MM.1S (cell line): ENCODE measurements around the gene PARD3.

ENCODE experiments used
- DNase-seq: peaks from one replicate; pipeline ENCODE4 v3.0.0-alpha.2; 2015
- H2AFZ ChIP-seq: fragments of 300-600 bp; sonication (generic); 2 replicates; pipeline ENCODE4 v1.6.0; 2016; ENCODE audit warnings: antibody characterized with exemption, low read length
- H3F3A ChIP-seq: fragments of 300-600 bp; sonication (generic); 2 replicates; pipeline ENCODE4 v1.6.1; 2016; ENCODE audit warnings: mild to moderate bottlenecking, antibody characterized with exemption, low read length, moderate library complexity, mixed read lengths; ENCODE audit not compliant: insufficient read depth
- H3K27ac ChIP-seq: fragments of 300-600 bp; sonication (generic); 2 replicates; pipeline ENCODE4 v1.5.1; 2016; ENCODE audit warnings: mild to moderate bottlenecking, low read length
- H3K27me3 ChIP-seq: fragments of 300-600 bp; sonication (generic); replicated peaks from 2 replicates; pipeline ENCODE4 v1.6.0; 2016; ENCODE audit warnings: low read length; ENCODE audit not compliant: insufficient read depth
- H3K36me3 ChIP-seq: fragments of 300-600 bp; sonication (generic); replicated peaks from 2 replicates; pipeline ENCODE4 v1.6.1; 2016; ENCODE audit warnings: mild to moderate bottlenecking, low read length, mixed read lengths; ENCODE audit not compliant: insufficient read depth
- H3K4me1 ChIP-seq: fragments of 300-600 bp; sonication (generic); 2 replicates; pipeline ENCODE4 v1.6.1; 2016; ENCODE audit warnings: low read length, mixed read lengths
- H3K4me2 ChIP-seq: fragments of 300-600 bp; sonication (generic); 2 replicates; pipeline ENCODE4 v1.6.0; 2016; ENCODE audit warnings: low read depth, low read length
- H3K4me3 ChIP-seq: fragments of 300-600 bp; sonication (generic); 2 replicates; pipeline ENCODE4 v1.5.1; 2016; ENCODE audit warnings: low read length, mixed read lengths
- H3K79me2 ChIP-seq: fragments of 300-600 bp; sonication (generic); 2 replicates; pipeline ENCODE4 v1.6.1; 2016; ENCODE audit warnings: mixed run types, low read length, mixed read lengths
- H3K9ac ChIP-seq: fragments of 300-600 bp; sonication (generic); 2 replicates; pipeline ENCODE4 v1.6.1; 2016; ENCODE audit warnings: low read length, mixed read lengths
- H3K9me2 ChIP-seq: fragments of 300-600 bp; sonication (generic); replicated peaks from 2 replicates; pipeline ENCODE4 v1.6.1; 2016; ENCODE audit warnings: mild to moderate bottlenecking, low read length, mixed read lengths; ENCODE audit not compliant: insufficient read depth
- H3K9me3 ChIP-seq: fragments of 300-600 bp; sonication (generic); replicated peaks from 2 replicates; pipeline ENCODE4 v1.6.1; 2016; ENCODE audit warnings: mild to moderate bottlenecking, low read length, mixed read lengths; ENCODE audit not compliant: insufficient read depth
- H4K20me1 ChIP-seq: fragments of 300-600 bp; sonication (generic); 2 replicates; pipeline ENCODE4 v1.6.1; 2016; ENCODE audit warnings: mild to moderate bottlenecking, low read length, moderate library complexity, mixed read lengths; ENCODE audit not compliant: insufficient read depth
- EZH2 ChIP-seq: fragments of 300-600 bp; sonication (generic); optimal IDR thresholded peaks from 2 replicates; pipeline ENCODE3; 2017; ENCODE audit warnings: low read depth, mild to moderate bottlenecking, antibody characterized with exemption, low read length, mixed read lengths
- EZH2phosphoT487 ChIP-seq: fragments of 300-600 bp; sonication (generic); IDR thresholded peaks from 2 replicates; pipeline ENCODE4 v1.6.1; 2018; ENCODE audit warnings: antibody characterized with exemption, low read length
- TF ChIP-seq, protein P1 (sequence below): fragments of 300-600 bp; sonication (generic); IDR thresholded peaks from 2 replicates; pipeline ENCODE4 v1.5.1; 2016; ENCODE audit warnings: antibody characterized with exemption, low read length, mixed read lengths

Gene PARD3

DNA sequence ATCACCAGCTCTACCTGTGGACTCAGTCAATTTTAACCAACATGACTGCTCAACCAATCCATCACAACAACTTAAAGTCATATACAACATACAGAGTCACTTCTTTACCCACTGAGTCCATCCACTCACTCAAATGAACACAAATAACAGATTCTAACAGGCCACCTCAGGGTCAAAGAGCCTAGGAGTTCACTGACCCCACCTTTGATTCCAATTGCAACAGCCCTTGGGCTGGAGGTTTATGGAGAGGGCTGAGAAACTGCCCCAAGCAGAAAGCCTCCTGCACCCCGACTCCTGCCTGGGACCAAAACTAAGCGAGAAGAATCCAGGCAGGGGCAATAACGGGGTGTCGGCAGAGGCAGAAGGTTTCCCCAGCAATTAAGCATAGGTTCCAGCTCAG is 263.8 kb downstream of the PARD3 start:
- H3K9me3 ChIP-seq, result no peaks in the 10 kb centered on the region
- DNase-seq, result no peak
- H3K79me2 ChIP-seq, result peaks cover 51% of the 10 kb centered on the region
- no peak overlapping the region for H3K9ac ChIP-seq
- H3K4me1 ChIP-seq, result no peaks in the 10 kb centered on the region
- no peak overlapping the region for H2AFZ ChIP-seq
- no peak overlapping the region for H3K27ac ChIP-seq
- H3K36me3 ChIP-seq, result no peaks in the 10 kb centered on the region
- H3K27me3 ChIP-seq, result no peaks in the 10 kb centered on the region
- H3K4me2 ChIP-seq, result no peak overlapping the region
- H3K4me3 ChIP-seq, result no peak overlapping the region
- H3K9me2 ChIP-seq, result no peaks in the 10 kb centered on the region
- H3F3A ChIP-seq, result no peaks in the 10 kb centered on the region
- TF ChIP-seq, protein P1, sequence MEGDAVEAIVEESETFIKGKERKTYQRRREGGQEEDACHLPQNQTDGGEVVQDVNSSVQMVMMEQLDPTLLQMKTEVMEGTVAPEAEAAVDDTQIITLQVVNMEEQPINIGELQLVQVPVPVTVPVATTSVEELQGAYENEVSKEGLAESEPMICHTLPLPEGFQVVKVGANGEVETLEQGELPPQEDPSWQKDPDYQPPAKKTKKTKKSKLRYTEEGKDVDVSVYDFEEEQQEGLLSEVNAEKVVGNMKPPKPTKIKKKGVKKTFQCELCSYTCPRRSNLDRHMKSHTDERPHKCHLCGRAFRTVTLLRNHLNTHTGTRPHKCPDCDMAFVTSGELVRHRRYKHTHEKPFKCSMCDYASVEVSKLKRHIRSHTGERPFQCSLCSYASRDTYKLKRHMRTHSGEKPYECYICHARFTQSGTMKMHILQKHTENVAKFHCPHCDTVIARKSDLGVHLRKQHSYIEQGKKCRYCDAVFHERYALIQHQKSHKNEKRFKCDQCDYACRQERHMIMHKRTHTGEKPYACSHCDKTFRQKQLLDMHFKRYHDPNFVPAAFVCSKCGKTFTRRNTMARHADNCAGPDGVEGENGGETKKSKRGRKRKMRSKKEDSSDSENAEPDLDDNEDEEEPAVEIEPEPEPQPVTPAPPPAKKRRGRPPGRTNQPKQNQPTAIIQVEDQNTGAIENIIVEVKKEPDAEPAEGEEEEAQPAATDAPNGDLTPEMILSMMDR, result no peak
- TF ChIP-seq EZH2, result no peak
- no peak for TF ChIP-seq EZH2phosphoT487
- H4K20me1 ChIP-seq, result no peaks in the 10 kb centered on the region

DNA sequence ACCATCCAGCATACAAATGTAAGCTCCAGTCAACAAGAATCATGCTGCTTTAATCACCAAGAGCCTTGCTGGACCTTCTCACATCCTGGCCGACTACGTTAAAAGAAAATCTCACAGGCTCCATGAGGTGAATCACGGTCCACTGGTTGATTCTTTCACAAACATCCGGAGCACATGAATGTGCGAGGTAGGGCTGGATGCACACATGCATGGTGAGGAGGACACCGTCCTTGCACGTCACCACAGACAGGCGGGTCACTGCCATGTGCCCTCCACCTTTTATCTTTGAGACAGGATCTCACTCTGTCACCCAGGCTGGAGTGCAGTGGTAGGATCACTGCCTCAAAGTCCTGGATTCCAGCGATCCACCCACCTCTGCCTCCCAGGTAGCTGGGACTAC is 265.1 kb downstream of the PARD3 start:
- Histone ChIP-seq H3K27ac (no peak overlapping the region), H2AFZ (no peak overlapping the region), H3F3A (no peaks in the 10 kb centered on the region), H3K4me3 (no peak overlapping the region), H3K9me2 (no peaks in the 10 kb centered on the region), H3K4me2 (no peak overlapping the region), H3K27me3 (no peaks in the 10 kb centered on the region), H3K4me1 (no peaks in the 10 kb centered on the region), H3K9me3 (no peaks in the 10 kb centered on the region), H3K36me3 (no peaks in the 10 kb centered on the region), H4K20me1 (no peaks in the 10 kb centered on the region), H3K9ac (no peak overlapping the region), H3K79me2 (peaks cover 50% of the 10 kb centered on the region)
- TF ChIP-seq, protein P1, result no peak
- TF ChIP-seq EZH2phosphoT487, result no peak
- no peak for TF ChIP-seq EZH2
- DNase-seq, result no peak

DNA sequence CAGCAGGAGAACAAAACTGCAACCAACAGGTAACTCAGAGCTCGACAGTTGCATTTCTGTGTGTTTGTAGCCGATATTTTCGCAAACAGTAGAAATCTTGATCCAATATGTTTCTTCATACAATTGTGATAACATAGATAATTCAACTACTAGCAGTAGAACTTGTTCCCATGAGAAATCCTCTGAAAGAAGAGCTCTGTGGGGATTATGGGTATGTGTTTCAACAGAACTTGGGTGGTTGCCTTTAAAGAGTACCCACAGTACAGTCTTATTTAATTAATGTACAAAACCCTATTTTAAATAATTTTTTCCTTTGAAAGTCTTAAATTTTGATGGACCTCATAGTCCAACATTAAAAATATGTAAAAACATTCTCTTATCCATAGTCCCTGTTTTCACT is 266.1 kb downstream of the PARD3 start:
- H3K9me2 ChIP-seq, result no peaks in the 10 kb centered on the region
- H3F3A ChIP-seq, result no peaks in the 10 kb centered on the region
- H3K4me2 ChIP-seq, result no peak overlapping the region
- H3K27me3 ChIP-seq, result no peaks in the 10 kb centered on the region
- no peak overlapping the region for H3K27ac ChIP-seq
- H3K36me3 ChIP-seq, result no peaks in the 10 kb centered on the region
- no peak for TF ChIP-seq EZH2
- TF ChIP-seq, protein P1, result no peak
- no peak for TF ChIP-seq EZH2phosphoT487
- H3K9ac ChIP-seq, result no peak overlapping the region
- no peak overlapping the region for H2AFZ ChIP-seq
- DNase-seq, result no peak
- no peak overlapping the region for H3K4me3 ChIP-seq
- no peaks in the 10 kb centered on the region for H3K4me1 ChIP-seq
- H3K9me3 ChIP-seq, result no peaks in the 10 kb centered on the region
- H3K79me2 ChIP-seq, result peaks cover 52% of the 10 kb centered on the region
- no peaks in the 10 kb centered on the region for H4K20me1 ChIP-seq

DNA sequence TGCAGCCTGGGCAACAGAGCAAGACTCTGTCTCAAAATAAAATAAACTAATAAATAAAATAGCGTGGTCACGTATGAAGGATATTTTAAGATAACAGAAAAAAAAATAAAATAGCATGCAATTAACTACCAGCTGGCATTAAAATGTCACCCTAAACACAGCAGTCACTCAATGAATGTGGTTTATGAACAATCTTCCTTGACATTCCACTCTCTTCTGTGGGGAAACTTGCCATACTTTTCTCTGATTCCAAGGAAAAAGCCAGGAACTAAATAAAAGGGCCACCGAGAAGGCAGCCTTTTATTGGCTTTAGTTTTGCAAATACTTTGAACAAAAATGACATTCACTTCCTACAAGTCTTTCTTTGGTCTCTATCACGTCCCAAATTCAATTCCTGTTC is 266.6 kb downstream of the PARD3 start:
- H3K4me3 ChIP-seq, result no peak overlapping the region
- H2AFZ ChIP-seq, result no peak overlapping the region
- H3K9me2 ChIP-seq, result no peaks in the 10 kb centered on the region
- no peaks in the 10 kb centered on the region for H3K36me3 ChIP-seq
- H3K9me3 ChIP-seq, result no peaks in the 10 kb centered on the region
- H3K27ac ChIP-seq, result no peak overlapping the region
- DNase-seq, result no peak
- no peaks in the 10 kb centered on the region for H3K4me1 ChIP-seq
- H3F3A ChIP-seq, result no peaks in the 10 kb centered on the region
- no peaks in the 10 kb centered on the region for H4K20me1 ChIP-seq
- TF ChIP-seq, protein P1, result no peak
- no peak for TF ChIP-seq EZH2
- TF ChIP-seq EZH2phosphoT487, result no peak
- H3K4me2 ChIP-seq, result no peak overlapping the region
- H3K79me2 ChIP-seq, result peaks cover 56% of the 10 kb centered on the region
- H3K27me3 ChIP-seq, result no peaks in the 10 kb centered on the region
- no peak overlapping the region for H3K9ac ChIP-seq
